Measurements from ENCODE around the gene SEMA5B.

Gene SEMA5B

DNA sequence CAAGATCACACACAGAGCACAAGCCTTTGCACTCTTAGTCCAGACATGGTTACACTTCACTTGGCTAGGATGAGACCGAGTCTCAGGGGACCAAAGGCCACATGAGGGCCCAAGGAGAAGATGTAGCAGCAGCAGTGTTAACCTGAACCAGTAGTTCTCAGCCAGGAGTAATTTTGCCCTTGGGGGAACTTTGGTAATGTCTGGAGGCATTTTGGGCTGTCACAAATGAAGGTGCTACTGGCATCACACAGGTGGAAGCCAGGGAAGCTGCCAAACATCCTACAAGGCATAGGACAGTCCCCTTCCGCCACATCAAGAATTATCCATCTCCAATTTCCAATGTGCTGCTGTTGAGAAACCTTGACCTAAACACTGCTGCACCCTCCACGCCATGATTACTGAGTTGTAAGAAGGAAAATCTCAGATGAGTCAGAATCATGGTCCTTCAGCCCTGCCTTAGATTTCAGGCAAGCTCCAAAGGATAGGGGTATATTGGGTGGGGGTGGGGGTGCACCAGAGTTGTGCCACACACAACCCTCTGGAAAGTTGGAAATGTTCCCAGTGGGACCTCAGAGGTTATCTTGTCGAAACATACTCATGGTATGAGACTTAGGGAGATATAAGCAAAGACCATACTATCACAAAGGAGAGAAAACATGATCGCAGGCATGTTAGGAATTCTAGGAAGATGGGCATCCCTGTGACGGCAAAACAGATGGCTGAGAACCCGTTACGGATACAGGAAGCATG lies 36.2 kb downstream of the SEMA5B start:
- no peak for DNase-seq

DNA sequence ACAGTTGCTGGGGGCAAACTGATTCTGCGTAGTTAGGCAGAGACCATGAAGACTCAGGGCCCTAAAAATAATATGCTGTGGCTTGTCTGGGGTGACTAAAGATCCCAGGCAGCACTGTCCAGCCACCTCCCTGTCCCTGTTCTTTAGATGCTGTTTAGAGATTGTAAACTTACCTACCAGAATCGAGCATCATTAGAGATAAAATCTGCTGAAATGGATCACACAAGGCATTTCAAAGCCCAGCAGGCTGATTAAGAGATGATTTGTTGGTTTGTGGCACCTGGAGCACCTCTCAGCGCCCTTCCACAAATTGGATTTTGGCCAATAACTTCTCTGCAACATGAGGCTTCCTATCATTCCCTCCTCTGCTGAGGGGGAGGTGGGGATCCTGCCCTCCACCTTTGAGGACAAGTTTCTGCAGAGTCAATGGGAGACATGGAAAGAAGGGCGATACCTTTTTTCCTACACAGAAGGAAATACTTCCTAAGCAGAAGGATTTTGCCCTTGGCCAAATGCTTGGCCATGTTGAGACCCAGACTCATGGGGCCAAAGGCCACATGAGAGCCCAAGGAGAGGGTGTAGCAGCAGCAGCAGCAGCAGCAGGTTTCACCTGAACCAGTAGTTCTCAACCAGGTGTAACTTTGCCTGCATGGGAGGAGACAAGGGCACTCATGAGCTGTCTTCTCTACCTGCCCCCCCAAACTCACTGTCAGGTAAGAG lies 37.5 kb downstream of the SEMA5B start:
- no peak for DNase-seq

DNA sequence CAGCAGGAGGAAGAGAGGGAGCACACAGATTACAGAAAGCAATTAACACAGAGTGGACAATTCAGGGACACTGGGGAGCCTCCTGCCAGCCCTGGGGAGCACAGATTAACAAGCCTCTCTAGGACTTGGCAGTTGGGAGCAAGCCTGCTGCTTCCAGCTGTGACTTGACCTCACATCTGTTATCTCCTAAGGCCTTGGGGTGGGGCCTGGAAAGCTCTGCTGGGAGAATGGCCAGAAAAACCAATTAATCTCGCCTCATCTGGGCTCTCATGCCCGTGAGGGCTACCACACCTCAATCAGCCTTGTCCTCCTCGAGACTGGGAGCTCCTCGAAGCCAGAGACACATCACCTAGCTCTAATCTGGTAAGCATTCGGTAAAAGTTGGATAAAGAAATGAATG lies 39.1 kb downstream of the SEMA5B start:
- DNase-seq = no peak

DNA sequence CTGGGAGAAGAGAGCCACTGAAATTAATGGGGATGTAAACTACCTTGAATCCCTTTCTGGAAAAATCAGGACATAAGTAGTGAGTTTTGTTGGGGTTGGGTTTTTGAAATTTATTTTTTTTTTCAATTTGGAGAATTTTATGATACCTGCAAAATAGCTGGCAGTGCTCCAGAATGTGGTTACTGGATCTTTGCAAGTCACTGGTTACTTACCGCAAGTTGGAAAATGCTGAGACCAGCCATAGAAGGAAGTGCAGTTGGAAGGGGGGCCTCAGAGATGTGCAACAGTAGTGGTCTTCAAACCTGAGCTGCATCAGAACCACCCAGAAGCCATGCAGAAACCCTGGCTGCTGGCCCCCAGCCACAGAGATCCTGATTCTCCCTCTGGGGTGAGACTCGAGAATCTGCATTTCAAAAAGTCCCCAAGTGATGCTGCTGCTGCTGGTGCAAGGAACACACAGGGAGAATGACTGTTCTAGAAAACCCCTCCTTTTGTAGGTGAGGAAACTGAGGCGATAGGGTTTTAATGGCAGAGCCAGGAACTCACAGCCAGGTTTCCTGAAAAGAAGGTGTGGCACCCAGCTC lies 39.7 kb downstream of the SEMA5B start:
- DNase-seq = no peak

DNA sequence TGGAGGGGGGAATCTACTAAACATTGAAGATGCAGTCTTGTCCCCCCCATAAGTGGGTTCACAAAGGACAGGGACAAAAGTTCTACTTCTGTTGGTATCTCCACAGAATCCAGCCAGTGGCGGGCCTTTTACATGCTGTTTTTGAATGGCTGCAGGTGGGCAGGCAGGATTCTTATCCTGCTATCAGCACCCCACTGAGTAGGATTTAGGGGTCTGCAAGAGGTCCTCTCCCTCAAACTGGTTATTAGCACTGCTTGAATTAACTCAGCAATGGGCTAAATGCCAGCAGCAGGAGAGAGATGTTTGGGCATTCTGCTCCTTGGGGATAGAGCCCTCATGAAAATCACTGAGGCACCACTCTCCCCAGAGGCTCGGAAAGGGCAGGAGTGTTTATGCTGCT lies 40.3 kb downstream of the SEMA5B start:
- no peak for DNase-seq

DNA sequence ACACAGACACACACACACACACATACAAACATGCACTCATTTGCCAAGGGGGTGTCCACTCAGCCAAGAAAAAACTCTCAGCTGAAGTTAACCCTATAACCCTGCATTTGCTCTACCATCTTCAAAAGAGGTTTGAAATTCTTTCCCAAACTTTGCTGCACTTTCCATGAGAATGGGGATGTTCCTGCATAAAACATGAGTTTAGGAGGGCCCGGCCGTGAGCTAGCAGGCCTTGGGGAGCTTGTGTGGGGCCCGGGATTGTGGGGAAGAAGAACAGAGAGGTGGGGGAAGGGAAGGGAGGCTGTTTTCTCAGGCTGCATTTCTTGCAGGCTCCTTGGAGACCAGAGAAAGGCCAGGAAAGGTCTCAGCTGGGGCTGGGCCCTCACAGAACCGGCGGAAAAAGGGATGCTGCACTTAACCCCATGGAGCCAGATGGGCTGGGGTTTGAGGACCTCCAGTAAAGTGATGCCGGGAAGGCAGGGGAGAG lies 40.8 kb downstream of the SEMA5B start:
- no peak for DNase-seq

DNA sequence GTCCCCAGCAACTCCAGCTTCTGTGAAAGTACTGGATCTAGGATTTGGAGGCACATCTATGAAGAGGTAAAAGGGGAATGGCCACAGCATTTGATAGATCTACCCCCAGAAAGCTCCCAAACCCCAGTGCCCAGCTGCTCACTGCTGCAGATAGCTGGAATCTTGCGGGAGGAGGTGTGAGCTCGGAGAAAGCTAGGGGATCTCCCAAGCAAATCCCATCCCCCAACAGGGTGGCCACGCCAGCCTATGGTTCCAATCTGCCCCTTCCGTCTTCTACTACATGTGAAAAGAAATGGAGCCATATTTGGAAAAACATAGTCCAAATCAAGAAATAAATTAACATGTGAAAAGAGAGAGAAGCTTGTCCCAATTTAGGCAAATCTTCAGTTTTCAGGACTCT lies 42.0 kb downstream of the SEMA5B start:
- no peak for DNase-seq

DNA sequence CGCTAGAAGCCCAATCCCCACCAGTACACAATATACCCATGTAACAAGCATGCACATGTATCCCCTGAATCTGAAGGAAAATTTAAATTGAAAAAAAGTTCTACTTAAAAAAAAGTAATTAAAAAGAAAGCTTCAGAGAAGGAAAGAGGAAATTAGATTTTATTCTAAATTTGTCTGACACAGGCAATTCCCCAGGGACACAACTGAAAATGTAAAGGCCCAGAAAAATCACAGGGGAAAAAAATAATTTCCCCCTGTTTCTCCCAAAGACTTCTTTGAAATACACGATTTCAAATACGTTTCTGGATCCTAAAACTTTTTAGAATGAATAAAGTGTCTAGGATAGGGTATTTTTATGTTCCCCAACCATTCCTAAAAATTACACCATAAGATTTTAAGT lies 42.9 kb downstream of the SEMA5B start:
- no peak for DNase-seq

DNA sequence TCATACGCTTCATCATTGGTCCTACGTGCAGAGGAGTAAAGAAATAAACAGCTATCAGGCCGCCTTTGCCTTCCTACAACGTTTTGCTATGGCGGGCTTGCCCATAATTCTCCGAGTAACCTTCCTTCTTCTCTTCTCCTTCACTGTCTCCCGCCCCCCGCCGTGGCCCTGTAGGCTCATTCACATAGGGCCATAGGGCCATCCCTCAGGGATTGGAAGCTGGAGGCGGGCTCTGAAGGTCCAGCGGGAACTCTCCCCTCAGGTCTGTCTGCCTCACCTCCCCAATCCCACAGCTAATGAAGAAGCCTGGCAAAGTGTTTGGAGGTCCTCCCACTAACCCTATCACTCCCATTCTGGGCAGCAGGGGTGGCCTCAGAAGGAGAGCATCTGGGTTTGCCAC lies 43.6 kb downstream of the SEMA5B start:
- DNase-seq = no peak

DNA sequence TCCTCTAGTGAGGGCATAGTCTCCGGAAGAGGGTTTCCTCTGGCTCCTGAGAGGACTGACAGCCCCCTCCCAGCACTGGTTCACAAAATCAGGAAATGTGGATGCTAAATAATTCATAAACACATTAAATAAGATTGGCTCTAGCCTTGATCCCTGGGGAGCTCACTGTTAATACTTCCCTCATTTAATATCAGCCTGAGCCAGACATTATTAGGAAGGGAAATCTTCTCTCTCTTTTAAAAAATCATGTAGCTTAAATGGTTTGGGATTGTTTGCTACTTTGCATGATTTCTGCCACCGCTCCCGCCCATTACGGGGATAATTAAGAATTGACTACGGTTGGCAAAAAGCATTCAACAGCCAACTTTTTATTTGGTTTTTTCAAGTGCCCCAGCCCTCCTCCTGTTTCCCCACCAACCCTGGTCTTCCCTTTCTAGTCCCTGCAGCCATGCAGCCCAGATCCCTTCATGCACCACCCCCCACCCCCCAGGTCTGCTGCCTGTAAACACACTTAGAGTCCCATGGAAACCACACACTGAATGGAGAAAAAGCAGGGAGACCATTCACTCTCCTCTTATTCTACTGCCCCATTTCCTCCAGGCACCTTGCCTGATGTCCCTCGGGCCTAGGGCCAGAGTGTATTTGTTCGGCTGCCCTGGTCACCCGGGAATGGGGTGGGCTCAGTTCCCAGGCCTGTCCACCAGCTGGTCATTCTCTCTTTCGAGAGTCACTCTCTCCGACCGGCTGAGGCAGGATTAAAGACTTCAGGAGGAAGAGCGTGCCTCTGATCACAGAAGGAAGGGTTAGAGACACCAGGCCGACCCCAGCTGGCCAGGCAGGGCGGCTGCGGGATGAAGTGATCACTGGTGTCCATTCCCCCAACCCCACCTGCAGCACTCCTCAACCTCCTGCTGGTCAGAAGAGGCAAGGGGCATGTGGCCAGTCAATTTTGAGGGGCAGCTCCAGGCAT lies 45.1 kb downstream of the SEMA5B start:
- no peak for DNase-seq

DNA sequence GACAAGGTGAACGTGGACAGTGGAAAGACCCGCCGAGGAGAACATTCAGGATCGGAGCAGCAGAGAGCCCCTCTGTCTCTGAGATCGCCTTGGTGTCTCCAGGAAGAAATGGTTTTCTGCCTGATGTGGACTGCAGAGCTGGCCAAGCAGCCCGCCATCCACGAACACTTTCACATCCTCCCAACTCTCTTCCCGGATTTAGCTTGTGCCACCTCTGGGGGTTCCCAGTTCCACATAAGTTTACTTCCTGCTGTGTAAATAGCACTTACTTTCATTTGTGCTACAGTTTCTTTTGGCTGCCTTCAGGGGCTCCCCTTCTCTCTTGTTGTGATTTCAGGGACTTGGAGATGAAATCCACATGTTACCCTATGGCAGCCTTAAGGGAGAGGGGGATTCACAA lies 48.4 kb downstream of the SEMA5B start:
- DNase-seq = no peak

DNA sequence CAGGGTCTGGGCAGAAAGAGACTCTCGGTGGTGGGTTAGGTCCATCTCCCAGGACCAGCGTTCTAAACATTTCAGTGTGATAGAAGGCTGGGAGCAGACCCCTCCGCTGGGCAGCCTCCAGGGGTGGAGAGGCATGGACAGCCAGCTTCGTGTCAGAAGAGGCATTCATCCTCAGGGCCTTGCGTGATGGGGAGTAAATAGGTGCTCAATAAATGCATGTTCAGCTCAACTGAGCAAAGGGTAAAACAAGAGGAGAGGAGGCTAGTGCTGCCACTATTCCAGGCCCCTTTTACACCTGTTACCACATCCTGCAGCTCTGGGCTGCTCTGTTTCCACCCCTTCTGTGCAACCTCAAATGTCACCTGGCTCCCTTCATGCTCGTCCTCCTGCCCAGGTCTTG lies 49.0 kb downstream of the SEMA5B start:
- DNase-seq = no peak

DNA sequence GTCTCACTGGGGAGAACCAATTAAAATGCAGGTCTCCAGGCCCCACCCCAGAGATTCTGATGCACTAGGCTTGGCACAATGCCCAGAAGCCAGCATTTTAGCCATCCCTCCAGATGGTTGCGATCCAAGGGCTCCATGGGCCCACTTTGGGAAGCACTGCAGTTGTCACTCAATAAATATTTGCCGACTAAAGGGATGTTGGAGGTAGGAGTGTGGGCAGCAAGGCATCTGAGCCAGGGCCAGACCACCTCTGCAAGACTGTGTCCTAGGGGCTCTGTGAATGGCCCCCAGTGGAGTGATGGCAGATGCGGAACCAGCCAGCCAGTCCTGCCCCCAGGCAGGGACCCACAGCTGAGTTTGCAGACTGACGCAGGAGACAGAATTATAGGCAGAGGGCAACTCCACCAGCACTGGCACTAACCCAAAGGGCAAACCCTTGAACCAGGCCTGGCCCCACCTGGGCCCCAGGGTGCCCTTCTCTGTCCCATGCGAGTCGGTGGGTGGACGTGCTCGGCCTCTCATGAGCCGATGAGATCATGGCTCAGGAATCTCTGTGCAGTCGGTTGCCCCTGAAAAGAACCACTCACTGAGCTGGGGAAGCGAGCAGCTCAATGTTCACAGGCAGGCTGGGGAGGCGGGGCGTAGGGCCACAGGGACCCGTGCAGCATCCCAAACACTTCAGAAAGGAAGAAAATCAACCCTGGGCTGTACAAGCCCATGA lies 49.7 kb downstream of the SEMA5B start:
- no peak for DNase-seq

DNA sequence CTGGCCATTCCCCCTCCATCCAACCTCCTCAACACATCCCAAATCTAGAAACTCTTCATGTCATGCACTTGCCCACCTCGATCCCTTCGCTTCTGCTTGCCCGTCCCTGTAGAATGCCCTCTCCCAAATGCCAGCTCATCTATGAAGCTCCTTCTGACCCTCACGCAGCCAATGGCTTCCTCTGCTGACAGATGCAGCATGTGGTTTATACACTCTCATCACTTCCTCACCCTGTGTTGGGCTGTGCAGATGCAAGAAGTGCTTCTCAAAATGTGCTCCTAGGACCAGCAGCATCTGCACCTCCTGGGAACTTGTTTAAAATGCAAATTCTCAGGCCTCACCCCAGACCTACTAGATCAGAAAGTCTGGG lies 51.7 kb downstream of the SEMA5B start:
- no peak for DNase-seq

DNA sequence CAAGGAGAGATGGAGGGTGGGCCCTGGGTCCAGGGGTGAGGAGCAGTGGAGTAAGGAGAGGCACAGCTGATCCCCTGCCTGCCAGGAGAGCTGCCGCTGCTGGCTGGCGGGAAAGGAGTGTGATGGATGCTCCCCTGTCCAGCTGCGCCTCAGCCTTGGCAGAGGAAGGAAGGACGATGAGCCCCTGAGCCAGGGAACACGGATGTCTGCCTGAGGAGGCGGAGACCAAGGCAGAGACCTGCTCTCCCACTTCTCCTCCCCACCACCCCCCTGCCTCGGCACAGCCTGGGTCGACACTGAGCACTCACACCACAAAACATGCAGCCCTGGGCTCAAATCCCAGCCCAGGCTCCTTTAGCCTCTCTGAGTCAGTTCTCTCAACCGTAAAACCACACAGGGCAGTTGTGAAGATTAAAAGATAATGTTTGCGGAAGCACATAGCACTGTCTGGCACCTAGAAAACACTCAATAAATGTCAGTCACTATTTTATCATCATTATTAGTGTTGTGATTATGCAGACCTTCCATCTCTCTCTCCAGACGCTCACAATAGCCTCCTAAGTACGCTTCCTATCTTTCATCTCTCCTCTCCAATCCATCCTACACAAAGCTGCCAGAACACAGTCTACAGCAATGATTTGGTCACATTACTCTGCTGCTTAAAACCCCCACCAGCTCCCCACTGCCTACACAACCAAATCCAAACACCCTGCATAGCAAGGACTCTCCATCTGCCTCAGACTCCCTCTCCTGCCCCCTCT lies 52.2 kb downstream of the SEMA5B start:
- no peak for DNase-seq

DNA sequence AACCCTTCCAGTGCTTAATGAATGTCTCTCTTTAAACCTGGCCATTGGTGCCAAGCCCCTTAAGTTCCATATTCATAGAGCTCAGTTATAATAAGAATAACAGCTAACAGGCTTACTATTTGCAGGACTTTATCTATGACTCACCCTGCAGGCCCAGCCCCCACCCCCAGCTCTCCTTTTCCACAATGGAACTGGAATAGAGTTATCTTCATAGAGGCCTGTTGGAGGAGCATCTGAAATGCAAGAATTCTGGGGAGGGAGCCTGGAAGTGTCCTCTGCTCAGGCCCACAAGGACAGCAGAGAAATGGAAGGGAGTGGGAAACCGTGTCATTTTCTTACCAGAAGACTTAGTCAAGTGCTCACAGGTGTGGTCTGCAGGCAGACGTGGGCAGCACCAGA lies 52.8 kb downstream of the SEMA5B start:
- DNase-seq = no peak

DNA sequence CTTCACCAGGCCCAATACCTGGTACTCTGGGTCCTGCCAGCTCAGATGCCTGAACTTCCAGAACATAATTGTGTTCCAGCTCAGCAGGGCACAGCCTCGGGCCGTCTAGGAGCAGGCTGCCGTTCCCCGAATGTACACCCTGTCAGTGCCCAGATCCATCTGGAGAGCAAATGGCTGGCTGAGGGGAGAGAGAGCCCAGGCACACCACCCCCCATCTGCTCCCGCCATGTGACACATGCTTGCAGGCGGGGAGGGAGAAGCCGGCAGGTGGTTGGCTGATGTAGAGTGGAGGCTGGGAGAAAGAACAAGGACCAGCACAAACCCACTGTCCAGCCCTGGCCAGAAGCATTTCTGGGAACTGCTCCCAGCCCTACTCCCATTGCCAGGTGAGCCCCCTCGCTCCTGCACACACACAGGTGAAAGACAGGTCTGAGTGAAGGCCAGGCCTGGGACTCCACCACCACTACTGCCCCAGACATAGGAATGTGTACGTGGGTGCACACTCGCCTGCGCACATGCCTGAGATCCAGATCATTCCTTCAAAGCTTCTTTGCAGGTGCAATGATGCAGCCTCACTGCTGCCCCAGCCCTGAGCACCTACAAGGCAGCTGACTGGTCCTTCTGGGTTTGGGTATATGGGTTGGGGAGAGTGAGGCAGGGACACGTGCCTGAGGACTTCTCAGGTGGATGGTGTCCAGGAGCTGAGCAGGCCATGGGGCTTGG lies 53.5 kb downstream of the SEMA5B start:
- no peak for DNase-seq

DNA sequence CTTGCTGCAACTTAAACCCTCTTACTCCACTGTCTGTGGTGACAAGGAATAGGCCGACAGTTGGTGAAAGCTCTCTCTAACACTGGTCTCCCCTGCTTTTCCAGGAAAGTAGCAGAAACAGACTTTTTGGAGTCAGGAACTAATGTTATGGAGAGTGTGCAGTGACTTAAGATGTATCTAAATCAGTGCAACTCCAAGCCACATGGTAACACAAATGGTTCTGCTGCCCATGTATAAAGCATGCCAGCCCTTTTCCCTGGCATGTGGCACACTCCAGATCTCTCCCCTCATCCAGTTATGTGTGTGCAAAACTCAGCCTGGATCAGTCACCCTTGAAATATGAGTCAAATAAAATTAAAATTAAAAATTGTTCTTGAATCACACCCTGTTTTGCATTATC lies 55.4 kb downstream of the SEMA5B start:
- no peak for DNase-seq

DNA sequence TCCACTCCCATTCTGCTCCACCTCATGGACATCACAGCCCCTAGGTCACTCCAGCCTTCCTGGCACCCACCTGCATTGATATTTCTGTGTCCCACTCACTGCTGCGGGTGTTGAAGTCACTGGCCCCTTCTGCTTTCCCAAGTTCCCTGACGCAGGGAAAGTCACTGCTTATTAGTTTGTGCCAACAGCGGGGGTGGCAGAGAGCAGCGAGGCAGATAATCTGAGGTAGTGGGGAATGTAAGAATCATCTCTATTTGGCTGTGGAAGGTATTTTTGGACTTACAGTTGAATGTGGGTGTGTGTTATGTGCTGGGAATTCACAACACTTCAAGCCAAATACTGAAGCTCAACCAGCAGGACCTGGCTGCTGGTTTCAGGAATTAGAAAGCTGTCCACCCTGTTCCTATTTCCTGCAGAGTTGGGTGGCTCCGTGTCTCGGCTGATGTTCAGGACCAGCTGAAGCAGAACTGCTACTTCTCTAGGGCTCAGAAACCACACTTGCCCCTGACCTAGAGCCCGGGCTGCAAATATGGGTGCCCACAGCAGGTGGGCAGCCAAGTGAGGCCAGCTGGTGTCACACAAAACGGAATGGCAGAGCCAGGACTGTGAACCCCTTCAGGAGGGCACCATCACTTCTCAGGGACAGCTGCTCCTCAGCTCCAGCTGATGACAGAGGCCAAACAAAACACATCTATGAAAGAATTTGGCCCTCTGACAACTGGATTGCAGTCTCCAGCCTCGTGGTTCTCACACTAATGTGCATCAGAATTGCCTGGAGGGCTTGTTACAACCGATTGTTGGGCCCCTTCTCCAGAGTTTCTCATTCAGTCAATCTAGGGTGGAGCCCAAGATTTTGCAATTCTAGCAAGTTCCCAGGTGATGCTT lies 57.7 kb downstream of the SEMA5B start:
- no peak for DNase-seq

DNA sequence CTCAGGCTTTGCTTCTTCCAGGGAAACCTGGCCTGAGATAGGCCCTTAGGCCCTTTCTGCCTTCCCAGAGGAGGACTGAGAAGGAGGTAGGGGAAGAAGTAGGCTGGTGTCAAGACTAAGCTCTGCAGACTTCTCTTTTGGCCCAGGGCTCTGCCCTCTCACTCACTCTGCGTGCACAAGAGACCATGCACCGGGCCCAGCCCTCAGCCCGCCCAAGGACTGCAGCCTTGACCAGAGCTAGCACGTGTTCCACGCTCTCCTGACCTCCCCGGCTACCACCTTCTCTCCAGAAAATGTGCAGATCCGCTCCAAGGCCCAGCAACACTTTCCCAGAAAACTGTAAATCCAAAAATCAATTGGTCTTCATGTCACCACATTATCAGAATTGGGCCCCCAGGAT lies 59.8 kb downstream of the SEMA5B start:
- no peak for DNase-seq

All from CD4-positive, alpha-beta T cell treated with Interleukin-15 for 1 hour (primary cell).